Peyer's patch (tissue), 4 donors: ENCODE data around the gene RIMKLB.
"Not testable (repeated sequence)": the region's sequence is repeated elsewhere in the genome, so short reads cannot be mapped to it uniquely, and the experiment has no call there.

Experiments
- POLR2A ChIP-seq, 2 donors: fragments of 450-650 bp; IDR thresholded peaks; one replicate each; pipeline ENCODE4 v1.5.1; 2017; ENCODE audit warnings: antibody characterized with exemption in 2 of 2, mild to moderate bottlenecking in 2 of 2, moderate library complexity in 2 of 2
- TF ChIP-seq, protein P1 (sequence below), 6 experiments: fragments of 450-650 bp in 4 of 6; fragments of 200-600 bp in 2 of 6; sonication (generic) in 1 of 6; IDR thresholded peaks; one replicate each; pipeline ENCODE4 v1.5.1; 2017 to 2019; ENCODE audit warnings: antibody characterized with exemption in 6 of 6, mild to moderate bottlenecking in 3 of 6, moderate library complexity in 1 of 6

DNA sequence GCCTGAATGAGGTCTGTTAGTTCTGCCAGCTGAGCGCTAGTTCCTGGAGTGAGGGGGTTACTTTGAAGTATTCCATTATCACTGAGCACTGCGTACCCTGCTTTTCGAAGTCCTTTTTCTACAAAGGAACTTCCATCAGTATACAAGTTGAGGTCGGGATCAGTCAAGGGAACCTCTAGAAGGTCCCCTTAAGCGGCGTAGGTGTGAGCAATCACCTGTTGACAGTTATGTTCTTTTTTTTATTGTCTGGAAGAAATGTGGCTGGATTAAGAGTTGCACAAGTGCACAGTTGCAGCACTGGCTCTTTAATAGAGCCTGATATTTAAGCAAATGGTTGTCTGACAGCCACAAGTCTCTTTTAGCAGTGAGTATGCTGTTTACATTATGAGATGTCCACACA, 64.9 kb downstream of the RIMKLB start:
- TF ChIP-seq, protein P1, sequence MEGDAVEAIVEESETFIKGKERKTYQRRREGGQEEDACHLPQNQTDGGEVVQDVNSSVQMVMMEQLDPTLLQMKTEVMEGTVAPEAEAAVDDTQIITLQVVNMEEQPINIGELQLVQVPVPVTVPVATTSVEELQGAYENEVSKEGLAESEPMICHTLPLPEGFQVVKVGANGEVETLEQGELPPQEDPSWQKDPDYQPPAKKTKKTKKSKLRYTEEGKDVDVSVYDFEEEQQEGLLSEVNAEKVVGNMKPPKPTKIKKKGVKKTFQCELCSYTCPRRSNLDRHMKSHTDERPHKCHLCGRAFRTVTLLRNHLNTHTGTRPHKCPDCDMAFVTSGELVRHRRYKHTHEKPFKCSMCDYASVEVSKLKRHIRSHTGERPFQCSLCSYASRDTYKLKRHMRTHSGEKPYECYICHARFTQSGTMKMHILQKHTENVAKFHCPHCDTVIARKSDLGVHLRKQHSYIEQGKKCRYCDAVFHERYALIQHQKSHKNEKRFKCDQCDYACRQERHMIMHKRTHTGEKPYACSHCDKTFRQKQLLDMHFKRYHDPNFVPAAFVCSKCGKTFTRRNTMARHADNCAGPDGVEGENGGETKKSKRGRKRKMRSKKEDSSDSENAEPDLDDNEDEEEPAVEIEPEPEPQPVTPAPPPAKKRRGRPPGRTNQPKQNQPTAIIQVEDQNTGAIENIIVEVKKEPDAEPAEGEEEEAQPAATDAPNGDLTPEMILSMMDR (IDR thresholded peaks at IDR 0.05): not testable (repeated sequence)
- not testable (repeated sequence) for TF ChIP-seq POLR2A (IDR thresholded peaks at IDR 0.05)
